SH-SY5Y (cell line): Measurements from ENCODE around the gene ZBBX.

ENCODE experiments used
- GATA2 ChIP-seq: IDR thresholded peaks from 2 replicates; pipeline ENCODE4 v1.6.1; 2011; ENCODE audit warnings: mild to moderate bottlenecking, low read depth, low read length
- GATA3 ChIP-seq: IDR thresholded peaks from 2 replicates; pipeline ENCODE4 v1.6.1; 2011; ENCODE audit warnings: low read depth, mild to moderate bottlenecking, low read length, moderate library complexity

- no peak for TF ChIP-seq GATA2
- TF ChIP-seq GATA3 = no peak
Observed at GRCh38 chr3:167209011-167209410, 171.1 kb downstream of the ZBBX start.
